ENCODE measurements around the gene PBLD. TPM values are rescaled to one million over a fixed set of nuclear protein-coding genes. Genes with fewer than 3 reads are reported as not detected.
"Not testable (repeated sequence)": the region's sequence is repeated elsewhere in the genome, so short reads cannot be mapped to it uniquely, and the experiment has no call there.

PBLD gene
- total RNA-seq, 1 experiment from 2014 or later = 3.5 TPM

DNA sequence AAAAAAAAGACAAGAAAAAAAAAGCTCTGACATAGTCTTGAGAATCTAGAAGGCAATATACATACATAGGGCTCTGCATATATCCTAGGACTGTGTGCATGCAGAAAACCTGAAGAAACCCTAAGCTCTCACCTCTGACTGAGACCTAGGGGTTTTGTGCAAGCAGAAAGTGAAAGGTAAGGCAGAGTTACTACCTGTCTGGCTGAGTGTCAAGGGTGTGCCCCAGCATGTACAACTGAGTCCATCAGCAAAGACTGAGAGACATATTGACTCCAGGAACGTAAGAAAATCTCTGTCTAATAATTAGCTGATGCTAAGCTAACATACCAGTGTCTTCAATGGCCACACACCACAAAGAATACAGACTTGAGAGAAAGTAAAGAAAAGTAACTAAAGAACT, 17.1 kb downstream of the PBLD start:
- TF ChIP-seq, protein P1, sequence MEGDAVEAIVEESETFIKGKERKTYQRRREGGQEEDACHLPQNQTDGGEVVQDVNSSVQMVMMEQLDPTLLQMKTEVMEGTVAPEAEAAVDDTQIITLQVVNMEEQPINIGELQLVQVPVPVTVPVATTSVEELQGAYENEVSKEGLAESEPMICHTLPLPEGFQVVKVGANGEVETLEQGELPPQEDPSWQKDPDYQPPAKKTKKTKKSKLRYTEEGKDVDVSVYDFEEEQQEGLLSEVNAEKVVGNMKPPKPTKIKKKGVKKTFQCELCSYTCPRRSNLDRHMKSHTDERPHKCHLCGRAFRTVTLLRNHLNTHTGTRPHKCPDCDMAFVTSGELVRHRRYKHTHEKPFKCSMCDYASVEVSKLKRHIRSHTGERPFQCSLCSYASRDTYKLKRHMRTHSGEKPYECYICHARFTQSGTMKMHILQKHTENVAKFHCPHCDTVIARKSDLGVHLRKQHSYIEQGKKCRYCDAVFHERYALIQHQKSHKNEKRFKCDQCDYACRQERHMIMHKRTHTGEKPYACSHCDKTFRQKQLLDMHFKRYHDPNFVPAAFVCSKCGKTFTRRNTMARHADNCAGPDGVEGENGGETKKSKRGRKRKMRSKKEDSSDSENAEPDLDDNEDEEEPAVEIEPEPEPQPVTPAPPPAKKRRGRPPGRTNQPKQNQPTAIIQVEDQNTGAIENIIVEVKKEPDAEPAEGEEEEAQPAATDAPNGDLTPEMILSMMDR (conservative IDR thresholded peaks at IDR 0.05) = no peak
- Mint-ChIP-seq H3K4me3 (no peak overlapping the region), H3K27me3 (ENCODE audit: low read depth) (peaks cover 7% of the 10 kb centered on the region), H3K27ac (no peak overlapping the region), H3K4me1 (peaks cover under 1 to 1% of the 10 kb centered on the region in 2 experiments; a peak in 2 of 4 replicates), H3K36me3 (ENCODE audit: insufficient read depth in 1 of 3, low read depth in 3 of 3) (peaks cover 6 to 14% (median 11%) of the 10 kb centered on the region in 3 experiments), H3K9me3 (peaks cover 19% of the 10 kb centered on the region in 2 experiments)
- no peak overlapping the region for H3K14ac ChIP-seq (ENCODE audit: insufficient read depth, low read length)
- no peak overlapping the region for H4K91ac ChIP-seq (ENCODE audit: insufficient read length, low read depth, low read length)
- no CpG with 5 or more reads among the region's 1 CpG for WGBS (ENCODE audit: extremely low coverage, insufficient read length, low lambda C conversion rate)
- no peak overlapping the region for H4K8ac ChIP-seq (replicated peaks; ENCODE audit: insufficient read length, low read depth, low read length)
- H2AFZ ChIP-seq (ENCODE audit: low read length) = no peak overlapping the region
- H3K79me2 ChIP-seq (ENCODE audit: insufficient read depth, low read length) = no peaks in the 10 kb centered on the region
- H3K4ac ChIP-seq (ENCODE audit: low read depth, low read length) = no peak overlapping the region
- H3K23ac ChIP-seq (ENCODE audit: insufficient read length, low read depth, low read length) = no peak overlapping the region
- H3K56ac ChIP-seq (ENCODE audit: insufficient read length, low read depth, low read length) = no peak overlapping the region
- no peak for DNase-seq
- H3K27ac ChIP-seq (ENCODE audit: insufficient read length, low read depth, low read length) = no peak overlapping the region
- H2BK15ac ChIP-seq (ENCODE audit: low read depth, low read length) = no peak overlapping the region
- no peak overlapping the region for H2BK120ac ChIP-seq (ENCODE audit: low read depth, low read length, poor library complexity, severe bottlenecking)
- no peaks in the 10 kb centered on the region for H3K4me1 ChIP-seq (ENCODE audit: insufficient read depth, low read length)
- H2BK12ac ChIP-seq (ENCODE audit: insufficient read length, low read depth, low read length) = no peak overlapping the region
- no peak overlapping the region for H2BK20ac ChIP-seq (ENCODE audit: low read depth, low read length, poor library complexity, severe bottlenecking)
- no peak overlapping the region for H3K4me2 ChIP-seq (ENCODE audit: insufficient read depth, insufficient read length, low read length)
- no peaks in the 10 kb centered on the region for H4K20me1 ChIP-seq (ENCODE audit: control insufficient read depth, insufficient read depth, insufficient read length)
- H3K9ac ChIP-seq (ENCODE audit: extremely low read depth, insufficient read length, low read length) = no peak overlapping the region
- no peaks in the 10 kb centered on the region for H3K79me1 ChIP-seq (ENCODE audit: insufficient read depth, low read depth, low read length, poor library complexity, severe bottlenecking)
- H2AK5ac ChIP-seq (ENCODE audit: insufficient read length, low read length) = no peak overlapping the region
- H2BK5ac ChIP-seq (ENCODE audit: insufficient read length, low read length) = no peak overlapping the region
- H3K27me3 ChIP-seq (ENCODE audit: insufficient read depth, low read length) = no peaks in the 10 kb centered on the region
- no peaks in the 10 kb centered on the region for H3K23me2 ChIP-seq (ENCODE audit: insufficient read length, low read depth, low read length, poor library complexity, severe bottlenecking)
- no peaks in the 10 kb centered on the region for H3K9me3 ChIP-seq (ENCODE audit: control insufficient read depth, low read depth, low read length)
- no peak overlapping the region for H3K18ac ChIP-seq (ENCODE audit: insufficient read length, low read depth, low read length)
- H4K5ac ChIP-seq (ENCODE audit: insufficient read length, low read depth, low read length) = no peak overlapping the region
- H3T11ph ChIP-seq (ENCODE audit: low read length) = no peak overlapping the region

DNA sequence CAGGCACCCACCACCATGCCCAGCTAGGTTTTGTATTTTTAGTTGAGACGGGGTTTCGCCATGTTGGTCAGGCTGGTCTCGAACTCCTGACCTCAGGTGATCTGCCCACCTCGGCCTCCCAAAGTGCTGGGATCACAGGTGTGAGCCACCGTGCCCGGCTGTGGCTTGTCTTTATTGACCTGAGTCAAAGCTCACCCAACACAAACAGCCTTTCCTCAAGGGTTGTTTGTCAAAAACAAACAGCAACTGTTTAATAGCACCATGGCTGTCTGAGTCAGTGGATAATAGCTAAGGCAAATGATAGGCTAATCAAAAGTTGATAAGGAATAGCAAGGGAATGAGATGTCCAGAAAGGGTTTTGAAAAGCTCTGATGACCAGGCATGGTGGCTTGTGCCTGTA, 17.8 kb downstream of the PBLD start:
- not testable (repeated sequence) for H3K4me2 ChIP-seq (ENCODE audit: insufficient read depth, insufficient read length, low read length); H3K23ac ChIP-seq (ENCODE audit: insufficient read length, low read depth, low read length)

More for the DNA sequence above, 17.8 kb downstream of the PBLD start:
- H3K18ac ChIP-seq (ENCODE audit: insufficient read length, low read depth, low read length); DNase-seq; H3K27me3 Mint-ChIP-seq (ENCODE audit: low read depth); H2AK5ac ChIP-seq (ENCODE audit: insufficient read length, low read length); H3K23me2 ChIP-seq (ENCODE audit: insufficient read length, low read depth, low read length, poor library complexity, severe bottlenecking); H3K56ac ChIP-seq (ENCODE audit: insufficient read length, low read depth, low read length); H2BK5ac ChIP-seq (ENCODE audit: insufficient read length, low read length); H2BK15ac ChIP-seq (ENCODE audit: low read depth, low read length); H4K5ac ChIP-seq (ENCODE audit: insufficient read length, low read depth, low read length); H4K20me1 ChIP-seq (ENCODE audit: control insufficient read depth, insufficient read depth, insufficient read length); H3K27ac Mint-ChIP-seq; H3K79me1 ChIP-seq (ENCODE audit: insufficient read depth, low read depth, low read length, poor library complexity, severe bottlenecking); H4K8ac ChIP-seq (replicated peaks; ENCODE audit: insufficient read length, low read depth, low read length); H3K9me3 ChIP-seq (ENCODE audit: control insufficient read depth, low read depth, low read length); H3K27me3 ChIP-seq (ENCODE audit: insufficient read depth, low read length); H2BK20ac ChIP-seq (ENCODE audit: low read depth, low read length, poor library complexity, severe bottlenecking); H3K4me3 Mint-ChIP-seq; H2BK12ac ChIP-seq (ENCODE audit: insufficient read length, low read depth, low read length); H3K4ac ChIP-seq (ENCODE audit: low read depth, low read length); H4K91ac ChIP-seq (ENCODE audit: insufficient read length, low read depth, low read length); H3T11ph ChIP-seq (ENCODE audit: low read length); H3K4me1 ChIP-seq (ENCODE audit: insufficient read depth, low read length); H3K27ac ChIP-seq (ENCODE audit: insufficient read length, low read depth, low read length); H3K9ac ChIP-seq (ENCODE audit: extremely low read depth, insufficient read length, low read length); H3K79me2 ChIP-seq (ENCODE audit: insufficient read depth, low read length); H3K4me1 Mint-ChIP-seq; H2AFZ ChIP-seq (ENCODE audit: low read length); H2BK120ac ChIP-seq (ENCODE audit: low read depth, low read length, poor library complexity, severe bottlenecking); H3K14ac ChIP-seq (ENCODE audit: insufficient read depth, low read length): not testable (repeated sequence)
- peaks cover 19% of the 10 kb centered on the region in 2 experiments for H3K9me3 Mint-ChIP-seq
- WGBS (ENCODE audit: extremely low coverage, insufficient read length, low lambda C conversion rate) = no CpG with 5 or more reads among the region's 6 CpGs
- H3K36me3 Mint-ChIP-seq (ENCODE audit: insufficient read depth in 1 of 3, low read depth in 3 of 3) = peaks cover 6 to 14% (median 11%) of the 10 kb centered on the region in 3 experiments
